HG03025 (cell line): ENCODE measurements around the gene HTRA3.

ENCODE experiments used
- ATAC-seq: cut with Tn5 transposase; IDR thresholded peaks from one replicate; pipeline ENCODE4 v1.9.1; 2021; ENCODE audit warnings: mild to moderate bottlenecking, moderate library complexity; ENCODE audit not compliant: unreplicated experiment, low FRiP score

Gene HTRA3

GRCh38 chr4:8245884-8246833 lies 23.4 kb upstream of the HTRA3 start:
- ATAC-seq, result no peak

- ATAC-seq, result no peak
Measured at GRCh38 chr4:8247047-8247930, 22.3 kb upstream of the HTRA3 start.

- no peak for ATAC-seq
Measured at GRCh38 chr4:8248091-8248490, 21.5 kb upstream of the HTRA3 start.

GRCh38 chr4:8250227-8250626 lies 19.3 kb upstream of the HTRA3 start:
- no peak for ATAC-seq

GRCh38 chr4:8250637-8251036 lies 18.9 kb upstream of the HTRA3 start:
- no peak for ATAC-seq

- ATAC-seq, result no peak
Measured at GRCh38 chr4:8251110-8251883, 18.3 kb upstream of the HTRA3 start.

- no peak for ATAC-seq
Measured at GRCh38 chr4:8252301-8253173, 17.0 kb upstream of the HTRA3 start.

GRCh38 chr4:8254076-8254475 lies 15.5 kb upstream of the HTRA3 start:
- no peak for ATAC-seq

- ATAC-seq, result no peak
Measured at GRCh38 chr4:8255698-8256441, 13.7 kb upstream of the HTRA3 start.

- no peak for ATAC-seq
Measured at GRCh38 chr4:8257854-8258253, 11.7 kb upstream of the HTRA3 start.

- no peak for ATAC-seq
Measured at GRCh38 chr4:8258552-8259212, 10.9 kb upstream of the HTRA3 start.

- no peak for ATAC-seq
Measured at GRCh38 chr4:8259743-8260430, 9.7 kb upstream of the HTRA3 start.

- ATAC-seq, result no peak
Measured at GRCh38 chr4:8260656-8261111, 8.9 kb upstream of the HTRA3 start.

- no peak for ATAC-seq
Measured at GRCh38 chr4:8261851-8262535, 7.6 kb upstream of the HTRA3 start.

GRCh38 chr4:8262637-8263322 lies 6.8 kb upstream of the HTRA3 start:
- no peak for ATAC-seq

GRCh38 chr4:8263397-8263796 lies 6.2 kb upstream of the HTRA3 start:
- no peak for ATAC-seq

- ATAC-seq, result no peak
Measured at GRCh38 chr4:8264106-8264505, 5.4 kb upstream of the HTRA3 start.
